Right lung (tissue), 5 donors: ENCODE data around the gene DHRS1. TPM values are rescaled to one million over a fixed set of nuclear protein-coding genes. Genes with fewer than 3 reads are reported as not detected.

Experiments used
- DNase-seq, 2 donors: peaks; one replicate each; pipeline ENCODE4 v3.0.0-alpha.2; 2013
- polyA plus RNA-seq, 5 donors: library from polyadenylated mRNA; unstranded; fragments of 120-200 nt; gene quantifications; one replicate each; pipeline versions ENCODE4 v1.2.1 to v1.2.3, GENCODE V29; 2013; ENCODE audit warnings: inconsistent platforms in 1 of 5, low replicate concordance in 1 of 5; ENCODE audit not compliant: insufficient read length in 5 of 5, insufficient read depth in 1 of 5

Gene DHRS1
- polyA plus RNA-seq, 5 donors: 38.8 to 54.7 (median 43.2) TPM

DNA sequence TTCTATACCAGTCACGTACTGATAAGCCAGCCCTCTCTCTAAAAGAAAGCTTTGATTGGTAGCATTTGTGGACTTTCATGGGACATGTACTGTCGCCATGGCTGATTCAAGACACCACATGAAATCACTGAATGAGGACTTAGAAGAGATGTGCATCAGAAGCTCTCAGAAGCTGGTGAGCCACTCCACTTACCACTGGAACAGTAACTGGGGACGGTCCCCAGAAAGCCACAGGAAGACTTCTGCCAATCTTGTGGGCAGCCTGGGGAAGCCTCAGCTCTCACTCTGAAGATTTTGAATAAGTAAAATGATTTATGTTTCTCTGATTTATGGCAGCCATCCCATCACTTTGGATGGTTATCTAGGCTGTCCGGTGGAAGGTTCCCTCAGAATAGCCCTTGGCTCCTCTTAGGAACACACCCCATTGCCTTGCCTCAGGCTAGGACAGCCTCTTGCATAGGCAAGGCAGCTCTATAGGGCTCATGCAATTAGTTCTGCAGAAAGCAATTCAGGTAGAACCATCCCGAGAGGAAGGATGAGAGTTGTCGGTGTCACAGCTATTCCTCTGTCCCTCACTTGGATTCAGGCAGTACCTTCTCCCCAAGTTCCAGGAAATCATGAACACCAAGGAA, 9.8 kb downstream of the DHRS1 start:
- no peak for DNase-seq

DNA sequence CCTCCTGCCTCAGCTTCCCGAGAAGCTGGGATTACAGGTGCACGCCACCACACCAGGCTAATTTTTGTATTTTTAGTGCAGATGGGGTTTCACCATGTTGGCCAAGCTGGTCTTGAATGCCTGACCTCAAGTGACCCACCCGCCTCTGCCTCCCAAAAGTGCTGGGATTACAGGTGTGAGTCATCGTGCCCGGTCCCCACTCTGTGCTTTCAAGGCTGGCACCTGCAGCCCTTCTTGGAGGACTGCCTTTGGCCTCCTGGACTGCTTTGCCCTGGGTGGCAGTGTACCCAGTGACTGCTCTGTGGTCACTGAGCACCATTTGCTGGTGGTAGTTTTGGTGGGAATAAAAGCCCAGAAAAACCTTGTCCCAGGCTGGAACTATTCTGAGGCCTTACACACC, 12.6 kb downstream of the DHRS1 start:
- no peak for DNase-seq

DNA sequence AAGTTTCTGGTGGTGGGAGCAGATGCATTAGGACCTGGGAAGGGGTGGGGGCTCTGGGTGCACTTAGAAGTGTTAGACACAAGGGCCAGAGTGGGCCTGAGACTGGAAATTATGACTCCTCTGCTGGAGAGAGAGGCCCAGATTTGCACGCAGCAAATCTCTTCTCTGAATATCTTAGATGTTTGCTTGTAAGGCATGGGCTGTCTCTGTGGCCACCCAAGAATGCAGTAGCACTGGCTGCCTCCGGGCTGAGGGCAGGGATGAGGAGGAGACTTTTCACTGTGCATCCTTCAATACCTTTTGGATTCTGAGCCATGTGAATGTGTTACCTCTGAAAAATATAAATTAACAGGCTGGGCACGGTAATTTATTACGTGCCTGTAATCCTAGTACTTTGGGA, 14.2 kb downstream of the DHRS1 start:
- no peak for DNase-seq

DNA sequence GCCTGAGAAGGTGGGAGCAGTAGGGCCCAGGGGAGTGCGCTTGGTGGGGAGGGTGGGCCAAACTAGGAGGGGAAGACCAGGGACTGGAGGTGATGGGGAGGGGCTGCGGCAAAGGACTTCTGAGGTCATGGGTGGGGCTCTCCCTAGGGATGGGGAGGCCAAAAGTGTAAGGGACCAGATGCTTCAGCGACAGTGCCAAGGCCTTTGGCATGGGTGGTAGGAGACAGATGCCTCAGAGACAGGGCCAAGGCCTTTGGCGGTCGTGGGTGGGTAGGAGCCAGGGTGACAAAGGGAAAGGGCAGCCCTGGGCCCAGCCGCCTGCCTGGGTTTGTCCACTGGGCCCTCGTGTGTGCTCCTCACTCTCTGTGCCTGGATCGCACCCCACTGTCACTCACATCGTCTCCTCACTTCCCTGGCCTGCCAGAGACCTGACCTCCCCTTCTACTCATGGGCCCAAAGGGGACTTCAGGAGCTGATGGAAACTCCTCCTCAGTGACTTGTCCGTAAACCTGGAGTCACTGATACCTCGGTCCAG, 15.0 kb downstream of the DHRS1 start:
- DNase-seq: no peak

DNA sequence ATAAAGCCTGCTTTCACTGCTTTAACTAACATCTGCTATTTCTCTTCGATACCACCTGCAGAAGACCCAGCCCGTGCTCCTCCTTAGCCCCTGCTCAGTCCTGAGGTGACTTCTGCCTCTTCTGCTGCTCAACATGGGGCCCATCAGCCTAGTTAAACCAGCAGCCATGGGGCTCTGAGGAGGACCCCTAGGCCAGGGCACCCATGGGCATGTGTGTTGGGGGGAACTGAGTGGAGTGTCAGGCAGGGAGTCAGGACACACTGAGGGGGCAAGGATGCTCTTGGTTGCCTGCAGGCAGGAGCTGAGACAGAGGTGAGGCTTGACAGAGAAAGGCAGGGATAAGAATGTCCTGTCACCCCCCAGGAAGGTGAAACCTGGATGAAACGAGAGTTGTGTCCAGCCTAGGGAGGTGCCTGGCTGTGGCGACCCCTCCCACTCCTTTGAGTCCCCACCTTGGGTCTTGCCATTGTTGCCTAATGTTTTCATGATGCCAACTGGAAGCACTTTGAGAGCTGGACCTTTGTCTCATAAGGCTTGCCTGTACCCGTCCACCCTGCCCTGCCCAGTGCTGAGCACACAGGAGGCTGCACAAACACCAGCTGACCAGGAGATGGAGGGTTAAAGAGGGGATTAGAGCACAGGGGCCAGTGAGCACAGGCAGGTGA, 15.7 kb downstream of the DHRS1 start:
- no peak for DNase-seq

DNA sequence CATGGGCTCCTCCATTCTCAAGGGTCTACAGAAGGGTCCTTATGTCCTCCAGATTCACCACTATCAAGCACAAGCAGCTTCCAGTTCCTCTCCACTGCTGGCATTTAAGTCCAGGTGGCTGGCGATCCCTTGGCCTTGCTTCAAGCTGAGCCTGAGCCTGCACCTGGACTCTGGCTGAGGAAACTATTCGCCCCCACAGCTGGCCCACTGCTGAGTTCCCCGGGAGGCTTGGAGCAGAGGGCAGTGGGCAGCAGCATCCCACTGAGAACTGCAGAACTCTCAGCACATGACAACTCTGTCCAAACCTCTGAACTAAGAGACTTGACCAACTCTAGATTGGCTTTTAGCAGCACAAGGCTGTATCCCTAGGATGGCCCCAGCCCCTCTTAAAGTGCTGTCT, 16.8 kb downstream of the DHRS1 start:
- DNase-seq: no peak

DNA sequence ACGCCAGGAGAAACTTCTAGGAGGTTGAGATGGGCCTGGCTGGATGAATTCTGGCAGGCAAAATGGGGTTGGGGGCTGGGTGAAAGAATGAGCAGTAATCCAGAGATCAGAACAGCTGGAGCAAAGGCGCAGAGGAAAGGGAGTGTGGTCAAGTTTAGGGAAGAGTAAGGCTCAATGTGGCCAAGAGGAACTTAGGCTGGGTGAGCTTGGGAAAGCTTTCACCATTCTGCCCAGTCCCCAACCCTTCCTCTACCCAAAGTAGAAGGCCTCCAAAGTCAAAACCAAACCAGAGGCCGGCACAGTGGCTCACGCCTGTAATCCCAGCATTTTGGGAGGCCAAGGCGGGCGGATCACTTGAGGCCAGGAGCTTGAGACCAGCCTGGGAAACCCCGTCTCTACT, 17.9 kb downstream of the DHRS1 start:
- no peak for DNase-seq

DNA sequence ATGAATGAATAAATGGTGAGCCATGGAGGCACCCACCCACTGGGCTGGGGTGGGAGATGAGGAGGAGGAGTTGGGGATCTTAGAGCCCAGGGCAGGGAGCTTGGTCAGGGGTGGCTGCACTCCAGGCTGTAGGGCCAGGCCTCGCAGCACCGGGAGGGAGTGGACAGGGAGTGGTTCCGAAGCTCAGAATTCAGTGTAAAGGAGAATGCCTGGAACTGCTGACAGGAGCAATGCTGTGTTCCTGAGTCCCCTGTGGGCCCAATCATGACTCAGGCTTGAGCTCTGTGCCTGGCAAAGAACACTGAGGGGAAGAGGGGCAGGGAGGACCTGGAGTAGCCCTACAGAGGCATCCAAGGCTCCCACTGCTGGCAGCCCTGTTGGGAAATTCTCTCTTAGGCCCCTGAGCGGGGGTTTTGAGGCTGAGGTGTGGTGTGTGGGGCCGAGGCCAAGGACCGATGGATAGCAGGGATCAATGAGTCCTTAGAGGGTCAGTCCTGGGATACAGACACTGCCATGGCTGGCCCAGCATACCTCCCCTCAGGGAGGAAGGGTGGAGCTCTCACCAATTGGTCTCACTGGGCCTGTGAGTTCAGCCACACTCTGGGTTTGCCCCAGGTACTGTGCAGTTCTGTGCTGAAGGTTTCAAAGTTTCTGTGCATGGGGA, 18.7 kb downstream of the DHRS1 start:
- no peak for DNase-seq

DNA sequence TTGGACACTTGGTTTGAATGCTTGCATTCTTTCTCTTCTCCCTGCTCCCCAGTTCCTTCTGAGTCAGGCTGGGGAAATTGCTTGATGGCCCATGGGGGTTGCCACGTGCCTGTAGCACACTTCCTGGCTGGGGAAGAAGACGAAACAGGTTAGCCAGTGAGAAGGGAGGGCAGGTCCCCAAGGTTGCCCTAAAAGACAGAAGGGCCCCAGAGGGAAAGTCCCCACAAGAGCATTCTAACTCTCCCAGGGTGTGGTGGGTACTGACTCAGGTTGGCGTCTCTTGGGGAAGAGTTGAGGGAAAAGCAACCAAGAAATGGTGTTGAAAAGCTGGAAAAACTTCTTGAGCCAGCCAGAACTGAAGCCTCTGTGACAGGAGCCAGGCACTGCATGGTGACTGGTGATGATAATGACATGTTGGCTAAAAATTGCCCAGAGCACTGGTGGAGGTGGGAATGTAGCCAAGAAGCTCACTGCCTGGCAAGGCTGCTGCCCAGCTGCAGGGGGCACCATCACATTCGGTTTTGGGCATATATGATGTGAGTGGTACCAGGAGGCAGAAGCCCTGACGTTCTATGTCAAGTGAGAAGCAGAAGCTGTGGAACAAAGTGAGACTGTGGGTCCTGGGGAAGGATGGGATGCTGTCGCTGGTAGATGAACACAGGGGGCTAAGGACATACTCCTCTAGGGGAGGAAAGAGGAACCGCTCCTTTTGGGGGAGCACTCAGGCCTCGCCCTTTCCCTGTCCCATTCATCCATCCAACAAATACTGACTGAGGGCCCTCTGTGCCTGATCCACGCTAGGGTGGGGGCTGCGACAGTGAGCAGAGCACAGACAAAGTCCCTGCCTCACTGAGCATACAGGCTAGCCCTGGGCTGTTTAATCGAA, 20.0 kb downstream of the DHRS1 start:
- DNase-seq: no peak

DNA sequence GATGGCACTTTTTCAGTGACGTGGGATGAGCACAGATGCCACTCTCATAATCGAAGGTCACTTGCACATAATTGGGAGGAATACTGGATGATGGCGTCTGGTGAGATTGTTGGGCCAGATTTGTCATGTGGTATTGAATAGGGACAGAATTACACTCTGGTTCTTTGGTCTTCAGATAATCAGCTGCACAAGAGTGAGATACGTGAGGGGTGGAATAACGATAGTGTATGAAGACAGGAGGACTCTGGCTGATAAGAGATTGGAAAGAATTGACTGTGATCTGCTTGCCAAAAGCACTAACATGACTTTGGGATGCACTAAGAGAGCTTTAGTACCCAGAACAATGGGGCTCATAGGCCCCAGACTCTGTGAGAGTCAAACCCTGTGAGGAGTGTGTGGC, 21.2 kb downstream of the DHRS1 start:
- no peak for DNase-seq

DNA sequence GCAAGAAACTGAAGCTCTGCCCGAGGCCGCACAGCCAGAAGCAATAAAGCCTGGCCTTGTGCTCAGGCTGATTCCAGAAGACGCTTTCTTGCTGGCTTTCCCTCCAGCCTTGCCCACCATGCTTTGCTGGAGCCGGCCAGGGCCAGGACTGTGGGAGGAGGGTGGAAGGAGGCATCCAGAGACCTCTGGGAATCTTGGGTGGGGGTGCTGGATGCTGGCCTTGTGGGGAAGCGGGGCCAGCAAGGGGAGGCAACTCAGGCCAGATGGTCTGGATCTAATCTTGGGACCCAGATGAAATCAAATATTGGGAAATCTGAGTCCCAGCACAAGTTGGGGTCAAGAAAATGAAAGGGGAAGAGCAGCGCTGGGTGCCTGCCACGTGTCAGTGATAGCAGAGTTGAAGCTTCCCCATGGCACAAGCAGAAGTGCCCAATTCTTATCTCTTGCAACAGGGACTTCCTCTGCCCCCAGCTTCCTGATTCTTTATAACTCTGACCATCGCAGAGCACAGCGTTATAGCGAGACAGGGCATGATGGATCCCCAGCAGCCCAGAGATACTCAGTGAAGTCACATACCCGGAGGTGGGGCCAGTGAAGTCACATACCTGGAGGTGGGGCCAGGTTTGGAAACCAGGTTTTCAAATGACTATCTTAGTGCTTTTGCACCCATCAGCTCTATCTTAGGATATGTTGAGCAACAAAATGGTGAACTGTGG, 21.8 kb downstream of the DHRS1 start:
- no peak for DNase-seq

DNA sequence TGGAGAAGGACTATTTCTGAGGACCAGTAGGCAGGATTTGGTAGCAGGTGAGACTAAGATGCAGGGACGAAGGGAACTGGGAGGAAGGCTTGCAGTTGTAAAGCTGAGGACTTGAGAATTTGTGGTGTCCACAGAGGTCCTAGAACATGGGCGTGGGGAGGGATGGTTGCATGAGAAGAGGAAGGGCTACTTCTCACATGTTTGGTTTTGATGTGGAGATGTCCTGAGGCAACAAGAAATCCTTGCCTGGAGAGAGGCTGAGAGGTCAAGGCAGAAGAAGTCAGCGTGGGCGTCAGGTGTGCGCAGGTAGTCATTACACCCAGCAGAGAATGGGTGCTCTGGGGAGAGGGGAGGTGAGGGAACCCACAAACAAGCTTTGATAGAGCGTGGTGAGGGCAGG, 22.5 kb downstream of the DHRS1 start:
- DNase-seq: no peak

DNA sequence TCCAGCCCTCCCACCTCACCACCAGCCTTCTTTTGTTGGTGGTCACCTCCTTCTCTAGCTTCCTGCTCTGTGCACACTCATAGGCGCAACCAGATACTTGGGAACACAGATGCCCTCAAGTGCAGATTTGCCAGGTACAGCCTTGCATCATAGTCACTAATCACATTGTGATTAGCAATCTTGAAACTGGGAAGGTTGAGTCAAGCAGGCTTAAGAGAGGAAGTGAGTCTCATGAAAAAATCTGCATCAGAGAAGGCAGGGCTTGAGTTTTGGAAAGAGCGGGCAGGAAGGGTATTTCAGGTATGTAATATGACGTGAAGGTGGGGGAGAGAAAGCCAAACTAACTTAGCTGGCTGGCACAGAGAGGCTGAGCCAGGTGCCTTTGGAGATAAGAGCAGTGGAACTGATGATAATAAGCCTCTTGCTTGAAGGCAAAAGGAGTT, 25.5 kb downstream of the DHRS1 start:
- peak; percentile 21 to 25 for DNase-seq

DNA sequence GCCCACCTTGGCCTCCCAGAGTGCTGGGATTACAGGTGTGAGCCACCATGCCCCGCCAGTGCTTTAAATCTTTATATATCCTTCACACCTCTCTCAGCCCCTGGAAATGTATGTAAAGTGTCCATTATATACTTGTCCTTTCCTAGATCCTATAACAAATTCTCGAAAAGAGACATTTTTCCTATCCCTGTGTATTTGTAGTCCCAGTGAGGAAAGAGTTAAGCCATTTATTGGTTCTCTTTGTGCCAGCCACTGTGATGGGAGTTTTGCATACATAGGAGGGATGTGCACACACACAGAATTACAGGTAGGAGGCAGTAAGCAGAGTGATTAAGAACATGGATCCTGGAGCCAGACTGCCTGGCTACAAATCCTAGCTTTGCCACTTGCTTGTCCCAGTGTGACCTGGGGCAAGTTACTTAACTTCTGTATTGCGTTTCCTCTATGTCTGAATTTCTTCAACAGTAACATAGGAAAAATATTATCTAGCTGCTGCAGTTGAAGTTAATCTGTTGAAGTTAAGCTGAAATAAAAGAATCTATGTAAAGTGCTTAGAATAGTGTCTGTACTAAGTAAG, 26.1 kb downstream of the DHRS1 start:
- no peak for DNase-seq

DNA sequence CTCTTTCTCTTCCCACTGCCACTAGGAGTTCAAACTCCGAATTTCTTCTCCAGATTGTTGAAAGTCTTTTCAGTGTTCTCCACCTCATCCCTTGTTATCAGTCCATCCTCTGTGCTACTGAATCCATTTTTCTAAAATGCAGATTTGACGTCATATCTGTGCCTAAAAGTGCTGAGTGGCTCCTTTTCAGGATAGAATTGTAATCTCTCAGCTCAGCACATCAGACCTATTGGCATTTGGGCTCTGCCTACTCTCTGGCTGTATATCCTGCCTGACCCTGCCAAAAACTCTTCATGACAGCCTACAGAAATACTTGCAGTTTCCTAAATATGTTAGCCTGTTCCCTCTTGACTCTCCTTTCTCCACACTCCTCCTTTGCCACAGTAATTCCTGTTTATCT, 27.1 kb downstream of the DHRS1 start:
- DNase-seq: no peak

DNA sequence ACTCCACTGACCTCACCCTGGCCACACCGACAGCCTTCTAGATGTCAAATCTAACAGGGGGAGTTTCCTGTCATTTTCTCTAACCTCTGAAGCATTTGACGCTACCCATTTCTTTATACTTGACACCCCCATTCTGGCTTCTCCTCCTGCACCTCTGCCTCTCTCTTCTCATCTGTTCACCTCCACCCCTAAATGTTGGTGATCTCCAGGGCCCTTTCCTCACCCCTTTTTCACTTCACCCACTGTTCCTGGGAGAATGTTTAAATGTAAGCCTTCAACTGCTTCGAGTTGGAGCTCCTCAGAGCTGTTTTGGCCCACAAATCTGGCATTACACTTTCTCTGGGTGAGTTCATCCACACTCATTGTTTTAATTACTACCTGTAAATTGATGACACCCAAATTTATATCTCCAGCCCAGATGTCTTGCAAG, 27.7 kb downstream of the DHRS1 start:
- DNase-seq: peak in 1 of 2 donors; percentile 28

DNA sequence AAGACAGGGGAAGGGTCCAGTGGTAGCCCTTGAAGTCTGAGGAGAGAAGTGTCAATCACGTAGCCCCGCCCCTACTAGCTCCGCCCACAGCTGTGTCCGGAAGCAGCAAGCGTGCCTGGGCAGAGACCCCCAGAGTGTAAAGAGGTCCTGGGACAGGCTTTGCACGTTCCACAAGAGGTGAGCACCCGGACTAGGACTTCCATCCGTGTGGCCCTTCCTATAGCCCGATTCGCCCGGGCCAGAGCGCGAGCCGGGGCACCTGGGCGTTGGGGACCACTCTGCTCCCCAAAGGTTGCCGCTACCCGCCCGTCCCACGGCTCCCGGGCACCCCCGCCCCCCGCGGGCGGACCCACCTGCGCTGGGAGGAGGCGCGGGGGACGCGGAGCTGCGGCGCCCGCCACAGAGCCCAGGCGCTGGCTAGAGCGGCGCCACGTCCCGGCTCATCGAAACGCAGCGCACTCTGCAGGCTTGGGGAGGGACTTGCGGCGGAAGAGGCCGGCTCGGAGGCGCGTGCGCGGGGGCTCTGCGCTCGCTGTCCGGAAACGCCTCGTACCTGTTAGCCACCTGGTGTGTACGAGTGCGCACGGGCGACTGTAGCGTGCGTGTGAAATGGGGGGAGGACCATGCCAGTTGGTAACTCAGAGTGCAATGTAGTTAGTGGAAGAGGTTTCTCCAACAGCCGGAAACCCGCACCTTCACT, 28.3 kb downstream of the DHRS1 start, which contains the start of gene RABGGTA:
Gene RABGGTA (minus strand): TSS at position 464 of the 700 bp plus-strand sequence. CDS start 482 bp downstream, outside the sequence.
- peak; percentile 82 to 83 for DNase-seq

DNA sequence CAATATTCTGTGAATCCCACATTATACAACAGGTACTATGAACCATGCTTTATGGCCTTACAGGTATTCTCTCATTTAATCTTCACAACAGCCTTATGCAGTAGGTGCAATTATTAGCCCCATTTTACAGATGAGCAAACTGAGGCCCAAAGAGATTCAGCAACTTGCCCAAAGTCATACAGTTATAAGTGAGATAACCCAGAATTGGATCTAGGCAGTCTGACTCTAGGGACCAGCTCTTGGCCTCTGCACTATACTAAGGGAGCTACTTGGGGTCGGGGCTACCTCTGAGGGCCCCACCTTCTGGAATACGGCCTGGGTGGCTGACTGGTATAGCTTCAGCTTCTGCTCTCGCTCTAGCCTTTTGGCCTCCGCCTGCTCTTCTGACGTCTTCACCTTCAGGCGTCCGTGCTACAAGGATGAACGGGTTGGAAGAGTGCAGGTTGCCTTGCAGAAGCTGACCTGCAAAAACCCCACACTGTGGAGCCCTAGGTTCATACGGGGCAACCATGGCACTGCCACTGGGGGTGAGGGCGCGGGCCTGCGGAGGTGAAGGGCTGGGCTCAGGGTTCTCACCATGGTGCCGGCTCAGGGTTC, 28.9 kb downstream of the DHRS1 start:
- no peak for DNase-seq

DNA sequence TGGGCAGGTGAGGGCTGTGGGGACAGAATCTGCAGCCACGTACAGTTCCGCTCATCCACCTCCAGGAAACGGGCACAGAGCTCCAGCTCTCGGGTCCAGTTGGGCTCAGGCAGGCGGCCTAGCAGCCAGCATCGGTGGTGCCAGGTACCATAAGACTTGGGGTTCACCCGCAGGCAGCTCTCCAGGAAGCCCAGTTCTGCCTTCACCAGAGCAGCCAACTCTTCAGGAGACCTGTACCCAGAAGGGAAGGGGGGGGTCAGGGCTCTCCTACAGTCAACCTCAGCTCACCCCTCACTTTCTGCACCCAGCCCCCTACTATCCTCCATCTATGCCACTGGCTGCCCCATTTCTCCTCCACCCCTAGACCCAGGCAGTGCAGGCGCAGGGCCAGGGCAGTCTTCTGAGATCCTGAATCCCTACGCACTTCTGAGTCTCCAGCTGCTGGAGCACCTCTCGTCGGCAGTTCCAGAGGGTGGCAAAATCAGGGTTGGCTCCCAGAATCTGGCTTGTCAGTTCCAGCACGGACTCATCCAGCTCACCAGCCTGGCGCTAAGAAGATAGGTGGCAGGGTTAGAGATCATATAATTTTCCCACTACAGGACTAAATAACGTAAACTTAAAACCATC, 29.6 kb downstream of the DHRS1 start:
- DNase-seq: no peak
